GM18858 (cell line): ENCODE measurements around the gene ADIG.
"Not testable (repeated sequence)": the region's sequence is repeated elsewhere in the genome, so short reads cannot be mapped to it uniquely, and the experiment has no call there.

Experiments used
- ATAC-seq: cut with Tn5 transposase; IDR thresholded peaks from one replicate; pipeline ENCODE4 v1.9.1; 2021; ENCODE audit not compliant: unreplicated experiment

The ADIG gene

DNA sequence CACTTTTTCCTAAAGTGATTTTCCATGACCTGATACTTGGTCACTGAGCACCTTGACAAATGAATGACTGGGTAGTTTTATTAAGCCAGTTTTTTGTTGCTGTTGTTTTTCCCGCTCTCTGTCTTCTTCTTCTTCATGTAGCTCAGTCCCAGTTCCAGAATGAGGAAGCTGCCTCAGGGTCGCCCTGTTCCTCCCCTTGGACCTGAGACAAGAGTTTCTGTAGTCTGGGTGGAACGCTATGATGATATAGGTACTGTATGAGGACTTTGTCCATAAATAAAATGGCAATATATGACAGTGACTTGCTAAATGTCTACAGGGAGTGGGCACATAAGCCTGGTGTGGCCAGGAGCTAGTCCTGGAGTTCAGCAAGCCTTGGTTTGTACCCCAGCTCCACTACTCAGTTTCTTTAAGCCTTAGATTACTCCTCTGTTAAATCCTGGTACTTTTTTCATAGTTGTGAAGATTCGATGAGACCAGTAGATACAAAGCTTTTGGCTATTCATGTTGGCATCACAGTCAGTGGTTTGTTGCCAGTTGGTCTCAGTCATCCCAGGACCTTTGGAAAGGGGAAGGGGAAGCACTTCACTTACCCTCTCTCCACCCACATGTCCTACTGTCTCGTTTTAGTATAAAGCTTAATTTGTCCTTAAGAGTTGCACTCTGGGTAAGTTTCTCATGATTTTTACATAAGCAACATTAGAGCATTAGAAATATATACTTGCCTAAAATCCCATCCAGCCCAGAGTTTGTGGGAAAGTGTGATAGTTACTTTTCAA, 11.1 kb upstream of the ADIG start:
- no peak for ATAC-seq

DNA sequence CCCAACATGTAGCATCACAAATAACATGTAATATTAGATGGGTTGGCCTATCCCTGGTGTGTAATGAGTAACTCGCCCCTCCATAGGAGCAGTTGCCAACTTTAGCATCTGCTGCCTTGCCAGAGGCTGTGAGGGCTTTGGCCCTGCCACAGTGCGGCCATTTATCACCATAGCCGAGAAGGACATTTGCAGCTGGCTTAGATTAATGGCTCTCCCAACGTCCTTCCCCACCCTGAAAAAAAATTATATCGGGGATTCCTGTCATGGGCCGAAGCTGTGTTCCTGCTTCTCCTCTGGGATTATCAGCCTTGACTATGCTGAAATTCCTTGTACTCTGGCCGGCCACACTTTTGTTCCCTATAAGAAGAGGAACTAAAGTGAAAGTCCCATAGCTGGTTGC, 7.6 kb upstream of the ADIG start:
- ATAC-seq: no peak

DNA sequence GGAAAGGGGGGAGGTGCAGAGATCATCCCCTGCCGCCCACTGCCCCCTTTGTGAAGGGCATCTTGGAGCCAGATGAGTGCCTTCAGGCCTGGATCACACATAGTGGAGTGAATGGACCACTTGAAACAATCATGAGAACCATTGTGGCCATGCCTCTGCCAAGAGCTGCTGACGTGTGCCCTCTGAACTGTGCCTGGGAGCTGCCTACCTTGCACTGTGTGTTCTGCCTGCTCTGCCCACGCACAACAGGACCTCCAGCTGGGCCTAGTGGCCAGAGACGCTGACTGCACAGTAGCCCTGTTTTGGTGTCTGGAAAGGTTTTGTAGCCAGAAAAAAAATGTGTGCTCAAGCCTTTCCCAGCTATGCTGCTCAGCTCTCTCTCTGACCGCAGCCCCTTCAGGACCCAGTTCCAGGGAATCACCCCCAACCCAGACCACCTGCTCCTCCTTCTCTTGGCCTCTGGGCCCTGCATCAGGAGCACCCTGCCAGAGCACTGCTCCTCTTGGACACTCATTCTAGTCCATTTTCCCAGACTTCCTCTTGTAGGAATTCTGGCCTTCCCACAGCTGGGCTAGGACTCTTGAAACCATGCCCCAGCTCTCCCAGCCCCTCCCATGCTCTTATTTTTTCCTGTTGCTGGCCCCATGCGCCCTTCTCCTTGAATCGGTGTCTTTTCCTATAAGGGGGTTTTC, 1.6 kb upstream of the ADIG start:
- ATAC-seq: no peak

DNA sequence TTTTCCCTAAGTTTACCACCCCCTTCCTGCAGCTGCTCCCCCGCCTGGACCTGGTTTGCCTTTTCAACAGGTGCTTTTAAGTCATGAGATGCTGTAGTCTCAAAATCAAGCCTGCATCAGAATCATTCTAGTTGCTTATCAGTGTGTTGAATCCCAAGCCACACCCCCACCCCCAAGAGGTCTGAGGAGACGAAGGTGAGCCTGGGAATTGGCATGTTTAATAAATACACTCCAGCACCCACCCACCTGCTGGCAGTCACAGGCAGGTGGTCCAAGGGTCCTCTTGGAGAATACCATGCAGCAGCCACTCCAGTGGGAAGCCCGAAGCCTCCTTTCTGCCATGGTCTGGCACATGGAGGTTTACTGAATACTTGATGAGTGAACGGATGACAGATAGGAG, 1.1 kb upstream of the ADIG start:
- ATAC-seq: no peak

DNA sequence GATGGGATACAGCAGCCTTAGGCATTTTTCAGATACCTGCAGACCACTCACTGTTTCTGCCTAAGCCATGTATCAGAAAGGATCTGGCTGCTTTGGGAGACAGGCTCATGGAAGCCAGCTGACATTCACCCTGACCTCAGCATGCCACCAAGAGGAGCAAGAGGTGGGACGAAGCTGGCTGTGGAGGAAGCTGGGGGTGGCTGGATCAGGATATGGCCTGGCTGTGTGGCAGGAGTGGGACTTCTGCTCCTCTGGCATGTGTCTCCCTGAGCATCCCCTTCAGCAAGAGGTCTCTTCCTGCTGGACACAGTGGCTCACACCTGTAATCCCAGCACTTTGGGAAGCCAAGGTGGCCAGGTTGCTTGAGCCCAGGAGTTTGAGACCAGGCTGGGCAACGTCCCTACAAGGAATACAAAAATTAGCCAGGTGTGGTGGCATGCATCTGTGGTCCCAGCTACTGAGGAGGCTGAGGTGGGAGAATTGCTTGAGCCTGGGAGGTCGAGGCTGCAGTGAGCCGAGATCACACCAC, 897 bp downstream of the ADIG start:
- ATAC-seq: no peak

DNA sequence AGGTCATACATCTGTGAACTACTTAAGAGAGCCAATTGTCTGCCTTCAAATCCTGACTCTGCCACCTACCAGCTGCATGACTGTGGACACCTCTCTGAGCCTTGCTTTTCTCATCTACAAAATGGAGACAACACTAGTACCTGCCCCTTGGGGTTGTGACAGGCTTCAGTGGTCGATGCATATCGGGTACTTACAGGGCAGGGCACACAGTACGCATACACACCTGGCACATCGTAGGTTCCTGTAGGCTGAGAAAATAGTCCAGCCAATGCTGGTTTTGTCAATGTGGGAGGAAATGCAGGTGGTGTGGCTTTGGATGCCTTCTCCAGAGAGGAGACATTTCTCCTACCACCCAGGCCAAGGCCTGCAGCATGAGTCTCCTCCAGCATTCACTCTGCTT, 2.3 kb downstream of the ADIG start:
- no peak for ATAC-seq

DNA sequence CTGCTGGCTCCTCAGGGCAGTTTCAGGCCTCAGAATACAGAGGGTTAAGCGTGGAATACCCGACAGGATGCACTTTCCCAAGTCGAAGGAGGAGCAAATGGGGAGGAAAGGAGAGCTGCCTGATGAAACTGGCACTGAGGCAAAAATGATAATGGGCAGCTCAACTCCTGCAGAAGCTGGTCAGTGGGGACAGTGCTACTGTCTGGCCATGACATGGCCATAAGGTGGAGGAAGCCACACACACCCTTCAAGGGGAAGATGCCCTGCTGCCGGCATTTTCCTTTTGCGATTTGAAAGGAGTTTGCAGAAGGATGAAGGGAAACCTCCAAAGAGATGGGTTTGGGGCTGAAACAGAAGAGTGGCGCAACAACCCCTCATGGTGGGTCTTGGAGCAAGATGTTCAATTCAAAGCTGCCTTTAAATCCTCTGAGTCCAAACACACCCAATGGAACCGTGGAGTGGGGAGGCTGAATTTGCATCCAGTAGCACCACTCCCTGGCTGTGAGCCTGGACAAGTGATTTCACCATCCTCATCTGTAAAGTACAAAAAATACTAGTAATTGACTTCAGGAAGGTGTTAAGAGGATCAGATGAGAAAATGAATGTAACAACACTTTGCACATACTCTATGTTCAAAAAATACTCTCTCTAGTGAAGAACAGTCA, 3.2 kb downstream of the ADIG start:
- ATAC-seq: no peak

DNA sequence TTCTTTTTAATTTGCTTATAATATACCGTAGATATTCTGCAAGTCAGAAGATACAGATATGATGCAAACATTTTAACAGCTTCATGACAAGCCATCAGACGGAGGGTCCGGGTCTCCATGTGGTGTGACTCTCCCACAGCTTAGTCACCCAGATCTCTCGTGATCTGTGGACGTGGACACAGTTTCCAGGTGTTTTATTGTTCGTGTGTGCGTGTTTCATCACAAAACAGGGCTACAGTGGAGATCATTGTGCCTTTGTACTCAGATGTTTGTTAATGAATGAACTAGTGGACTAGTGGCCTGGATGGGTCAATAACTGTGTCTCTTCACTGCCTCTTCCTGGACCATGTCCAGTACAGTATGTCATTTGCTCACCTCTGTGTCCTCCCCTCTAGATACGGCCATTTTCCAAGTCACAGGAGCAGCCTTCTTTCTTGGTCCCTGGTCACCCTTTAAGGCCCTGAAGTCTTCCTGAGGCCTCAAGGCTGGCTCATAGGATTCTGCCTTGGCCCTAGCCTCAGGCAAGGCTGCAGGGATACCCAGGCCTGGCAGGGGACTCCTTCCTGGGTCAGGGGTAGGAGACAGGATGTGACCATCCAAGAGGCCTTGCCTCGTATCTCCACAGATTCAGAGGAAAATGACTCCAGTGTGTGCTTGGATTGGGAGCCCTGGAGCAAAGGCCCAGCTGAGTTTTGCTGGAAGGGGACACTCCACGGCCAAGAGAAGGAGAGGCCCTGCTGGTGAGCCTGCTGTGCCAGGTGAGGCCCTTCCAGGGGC, 4.6 kb downstream of the ADIG start:
- ATAC-seq: no peak

DNA sequence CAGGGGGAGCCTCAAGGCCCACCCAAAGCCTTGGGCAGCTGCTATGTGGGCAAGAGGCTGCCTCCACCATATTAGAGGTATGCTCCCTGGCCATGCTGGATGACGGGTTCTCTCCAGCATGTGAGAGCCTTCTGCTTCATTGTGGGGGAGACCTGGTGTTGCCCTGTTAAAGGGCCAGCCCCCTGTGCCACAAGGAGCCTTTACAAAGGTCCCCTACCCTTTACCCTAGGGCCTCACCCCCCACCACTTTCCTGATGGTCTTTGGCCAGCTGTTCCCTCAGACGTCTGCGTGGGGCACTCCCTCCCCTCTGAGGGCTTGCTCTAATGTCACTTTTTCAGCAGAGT, 5.2 kb downstream of the ADIG start:
- no peak for ATAC-seq

DNA sequence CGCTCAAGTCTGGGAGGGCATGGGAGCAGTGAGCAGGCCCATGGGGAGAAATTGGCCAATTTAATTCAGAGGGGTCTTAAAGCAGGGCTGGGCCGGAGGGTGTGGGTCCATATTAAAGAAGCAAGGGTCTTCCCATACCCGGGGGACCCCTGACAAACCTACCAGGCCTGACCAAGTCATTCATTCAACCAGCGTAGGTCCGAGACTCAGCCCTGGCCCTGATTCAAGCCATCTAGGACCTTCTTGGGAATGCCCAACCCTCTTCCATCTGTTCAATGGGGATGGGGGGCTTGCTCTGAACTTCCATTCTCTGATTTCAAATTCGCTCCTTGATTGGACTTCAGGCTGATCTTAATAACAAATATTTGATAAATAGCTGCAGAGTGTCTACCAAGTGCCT, 7.3 kb downstream of the ADIG start:
- no peak for ATAC-seq

DNA sequence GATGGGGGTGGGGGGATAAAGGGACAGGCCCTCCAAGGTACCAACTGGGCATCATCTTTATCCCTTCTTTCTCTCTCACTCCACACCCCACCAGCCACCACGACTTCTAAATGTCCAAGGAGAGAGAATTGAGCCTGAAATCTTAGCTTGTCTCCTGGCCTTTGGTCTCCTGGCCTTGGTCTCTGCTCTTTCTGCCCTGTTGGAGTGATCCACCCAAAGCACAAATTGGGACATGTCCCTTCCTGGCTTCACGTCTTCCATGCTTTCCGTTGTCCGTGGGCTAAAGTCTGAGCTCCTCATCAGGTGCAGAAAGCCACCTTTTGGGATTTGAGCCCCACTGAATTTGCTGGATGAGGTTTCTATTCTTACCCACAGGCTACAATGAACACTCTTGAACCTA, 8.4 kb downstream of the ADIG start:
- no peak for ATAC-seq

DNA sequence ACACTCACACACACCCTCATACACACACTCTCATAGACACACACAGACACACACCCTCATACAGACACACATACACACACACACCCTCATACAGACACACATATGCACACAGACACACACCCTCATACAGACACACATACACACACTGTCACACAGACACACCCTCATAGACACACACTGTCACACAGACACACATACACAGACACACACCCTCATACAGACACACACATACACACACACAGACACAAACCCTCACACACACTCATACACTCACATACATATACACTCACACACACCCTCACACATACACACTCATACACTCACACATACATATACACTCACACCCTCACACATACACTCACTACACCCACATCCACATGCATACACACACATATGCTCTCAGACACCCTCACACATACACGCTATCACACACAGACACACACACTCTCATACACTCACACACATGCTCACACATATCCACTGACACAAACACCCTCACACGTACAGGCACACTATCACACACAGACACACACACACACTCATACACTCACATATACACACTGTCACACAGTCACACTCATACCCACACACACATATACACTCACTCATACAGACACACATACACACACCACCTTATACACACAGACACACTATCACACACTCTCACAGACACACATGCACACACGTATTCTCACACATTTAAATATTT, 9.1 kb downstream of the ADIG start:
- no peak for ATAC-seq

DNA sequence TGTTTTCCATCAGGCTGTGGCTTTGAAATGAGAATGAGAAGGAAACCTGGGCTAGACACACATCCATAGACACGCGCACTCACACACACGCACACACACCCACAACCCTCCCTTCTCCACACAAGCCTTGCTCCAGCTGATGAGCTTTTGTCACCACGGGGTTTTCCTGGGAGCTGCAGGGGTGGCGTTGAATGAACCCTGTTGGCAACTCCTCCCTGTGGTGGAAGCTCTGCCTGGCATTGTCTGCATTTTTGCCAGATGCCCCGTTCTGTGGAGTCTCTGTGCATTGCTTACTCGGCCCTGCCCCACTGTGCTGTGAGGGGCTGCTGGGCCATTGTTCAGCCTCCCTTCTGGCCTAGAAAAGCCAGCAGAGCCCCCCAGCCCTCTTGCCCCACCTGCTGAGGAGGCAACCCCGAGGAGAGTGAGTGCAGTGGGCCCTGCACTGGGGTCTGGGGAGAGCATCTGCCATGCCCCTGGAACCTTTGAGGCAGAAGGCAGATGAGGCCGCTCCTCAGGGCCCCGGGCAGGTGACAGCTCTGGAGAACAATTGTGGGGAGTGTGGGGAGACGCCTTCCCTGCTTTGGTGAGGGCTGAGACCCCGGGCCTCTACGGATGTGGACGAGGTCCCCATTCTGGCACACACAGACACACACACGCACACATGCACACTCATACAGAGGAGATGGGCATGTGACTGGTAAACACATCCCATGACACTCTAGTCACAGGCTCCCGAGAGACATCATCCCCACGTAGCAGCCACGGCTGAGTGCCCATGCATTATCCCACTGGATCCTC, 9.9 kb downstream of the ADIG start:
- ATAC-seq: no peak

DNA sequence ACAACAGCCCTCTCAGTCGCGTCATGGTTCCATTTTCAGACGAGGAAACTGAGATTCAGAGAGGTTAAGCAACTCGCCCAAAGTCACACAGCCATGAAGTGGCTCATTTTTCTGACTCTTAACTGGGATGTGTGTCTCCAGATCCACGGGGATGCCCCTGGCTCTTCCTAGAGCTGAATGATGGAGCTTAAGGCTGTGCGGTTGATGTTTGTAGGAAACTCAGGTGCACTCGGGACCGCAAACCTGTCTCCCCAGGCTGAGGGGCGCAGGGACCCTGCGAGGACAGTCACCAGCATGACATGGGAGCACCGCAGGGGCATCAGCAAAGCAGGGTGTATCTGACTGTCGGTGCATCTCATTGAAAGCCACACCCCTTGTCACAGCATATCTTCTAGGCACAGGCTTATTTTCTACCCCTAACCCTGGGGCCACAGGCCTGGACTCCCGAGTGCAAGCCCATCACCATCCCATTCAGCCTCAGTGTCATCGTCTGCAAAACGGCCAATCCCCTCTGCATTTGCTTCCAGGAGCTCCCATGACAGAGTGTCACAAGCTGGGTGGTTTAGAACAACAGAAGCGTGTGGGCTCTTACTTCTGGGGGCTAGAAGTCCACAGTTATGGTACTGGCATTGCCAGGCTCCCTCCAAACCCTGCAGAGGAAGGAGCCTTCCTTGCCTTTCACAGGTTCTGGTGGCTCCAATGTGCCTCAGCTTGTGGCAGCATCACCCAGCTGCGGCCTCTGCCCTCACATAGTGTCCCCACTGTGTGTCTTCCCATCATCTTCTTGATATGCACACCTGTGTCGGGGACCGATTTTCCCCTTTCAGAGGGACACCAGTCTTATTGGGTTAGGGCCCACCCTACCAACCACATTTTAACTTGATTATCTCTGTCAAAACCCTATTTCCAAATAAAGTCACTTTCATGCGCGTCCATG, 10.7 kb downstream of the ADIG start:
- ATAC-seq: no peak

DNA sequence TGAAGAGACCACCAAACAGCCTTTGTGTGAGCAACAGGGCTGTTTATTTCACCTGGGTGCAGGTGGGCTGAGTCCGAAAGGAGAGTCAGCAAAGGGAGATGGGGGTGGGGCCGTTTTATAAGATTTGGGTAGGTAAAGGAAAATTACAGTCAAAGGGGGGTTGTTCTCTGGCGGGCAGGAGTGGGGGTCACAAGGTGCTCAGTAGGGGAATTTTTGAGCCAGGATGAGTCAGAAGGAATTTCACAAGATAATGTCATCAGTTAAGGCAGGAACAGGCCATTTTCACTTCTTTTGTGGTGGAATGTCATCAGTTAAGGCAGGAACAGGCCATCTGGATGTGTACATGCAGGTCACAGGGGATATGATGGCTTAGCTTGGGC, 11.4 kb downstream of the ADIG start:
- ATAC-seq: not testable (repeated sequence)

DNA sequence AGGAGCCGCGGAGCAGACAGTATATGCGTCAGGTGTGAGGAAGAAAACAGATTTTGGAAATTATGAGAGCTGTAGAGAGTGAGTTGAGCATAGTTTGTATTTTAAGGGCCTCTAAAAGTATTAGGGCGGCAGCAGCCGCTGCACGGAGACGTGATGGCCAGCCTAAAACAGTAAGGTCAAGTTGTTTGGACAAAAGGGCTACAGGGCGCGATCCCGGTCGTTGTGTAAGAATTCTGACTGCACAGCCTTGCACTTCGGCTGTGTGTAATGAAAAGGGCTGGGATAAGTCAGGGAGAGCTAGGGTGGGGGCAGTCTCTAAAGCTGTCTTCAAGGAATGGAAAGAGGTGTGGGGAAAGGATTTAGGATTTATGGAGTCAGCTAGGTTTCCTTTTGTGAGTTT, 13.3 kb downstream of the ADIG start:
- ATAC-seq: not testable (repeated sequence)

DNA sequence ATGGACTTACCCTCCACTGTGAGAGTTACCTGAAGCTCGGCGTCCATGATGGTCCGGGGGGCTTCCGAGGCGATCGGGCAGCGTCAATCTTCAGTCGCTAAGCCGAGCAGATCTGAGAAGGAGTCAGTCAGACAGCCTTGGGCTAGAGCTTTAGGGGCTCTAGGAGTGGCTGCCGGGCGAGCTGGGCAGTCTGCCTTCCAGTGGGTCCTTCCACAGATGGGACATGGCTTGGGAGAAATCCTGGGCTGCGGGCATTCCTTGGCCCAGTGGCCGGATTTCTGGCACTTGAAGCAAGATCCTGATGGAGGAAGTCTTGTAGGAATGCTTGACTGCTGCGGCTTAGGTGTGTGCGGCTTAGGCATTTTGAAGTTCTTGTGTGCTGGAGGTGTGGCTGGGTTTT, 14.9 kb downstream of the ADIG start:
- not testable (repeated sequence) for ATAC-seq

DNA sequence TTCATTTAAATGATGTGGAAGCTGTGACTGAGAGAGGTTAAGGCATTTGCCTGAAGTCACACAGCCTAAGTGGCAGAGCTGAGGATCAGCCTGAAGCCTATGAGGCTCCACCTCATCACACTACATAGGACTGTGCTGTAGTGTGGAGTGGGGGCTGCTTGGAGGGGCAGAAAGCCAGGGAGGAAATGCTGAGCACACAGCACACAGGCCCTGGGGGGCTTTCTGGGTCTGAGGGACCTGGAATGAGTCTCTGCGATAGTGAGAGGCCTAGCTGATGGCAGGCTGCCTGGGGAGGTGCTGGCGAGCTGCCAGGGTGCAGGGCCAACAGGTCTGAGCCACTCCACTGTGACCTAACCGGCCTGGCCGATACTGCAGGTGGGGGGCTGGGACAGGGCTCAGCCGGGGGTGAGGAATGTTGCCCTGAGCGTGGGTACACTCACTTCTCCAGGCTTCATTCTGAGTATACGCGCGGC, 18.4 kb downstream of the ADIG start:
- no peak for ATAC-seq

DNA sequence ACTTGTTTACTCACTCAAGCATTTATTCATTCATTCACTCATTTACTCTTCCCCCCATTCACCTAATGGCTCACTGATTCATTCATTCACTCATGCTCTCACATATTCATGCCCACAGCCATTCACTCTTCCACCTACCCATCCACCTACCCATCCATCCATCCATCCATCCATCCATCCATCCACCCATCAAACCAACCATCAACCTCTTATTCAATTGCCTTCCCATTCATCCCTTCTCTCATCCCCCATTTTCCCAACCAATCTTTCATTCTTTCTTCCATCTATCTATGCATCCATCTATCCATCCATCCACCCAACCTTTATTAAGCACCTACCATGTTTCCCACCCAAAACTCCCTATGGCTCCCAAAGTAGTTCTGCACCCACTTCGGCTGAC, 19.1 kb downstream of the ADIG start:
- ATAC-seq: no peak
